ENCODE data around the gene CATSPERE.
"Not testable (repeated sequence)": the region's sequence is repeated elsewhere in the genome, so short reads cannot be mapped to it uniquely, and the experiment has no call there.

Gene CATSPERE

GRCh38 chr1:244448279-244449036, 12.6 kb upstream of the CATSPERE start:
- no peak for DNase-seq

DNA sequence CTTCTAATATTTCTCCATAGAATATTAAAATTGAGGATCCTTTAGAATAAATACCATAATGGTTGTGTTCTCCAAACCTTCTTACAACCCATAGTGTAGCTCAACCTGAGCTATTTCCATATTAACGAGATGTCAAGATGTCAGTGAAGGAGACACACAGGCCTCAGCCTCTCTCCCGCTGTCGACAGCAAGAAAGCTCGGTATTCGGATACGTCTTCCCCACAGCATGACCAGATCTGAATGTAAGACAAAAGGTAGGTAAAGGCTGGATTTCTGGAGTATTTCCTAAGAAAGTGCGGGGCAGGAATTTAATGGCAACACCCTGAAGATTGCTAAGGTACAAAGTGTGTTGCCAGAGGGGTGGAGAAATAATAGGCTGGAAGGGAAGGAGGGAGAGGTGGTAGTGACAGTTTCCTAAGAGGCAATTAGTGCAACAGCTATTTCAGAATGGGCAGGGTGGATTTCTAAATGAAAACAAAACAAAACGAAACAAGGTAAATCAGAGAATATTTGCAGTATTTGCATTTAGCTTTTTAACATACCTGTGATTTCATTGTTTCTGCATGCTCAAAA, 11.1 kb upstream of the CATSPERE start:
- DNase-seq: no peak

DNA sequence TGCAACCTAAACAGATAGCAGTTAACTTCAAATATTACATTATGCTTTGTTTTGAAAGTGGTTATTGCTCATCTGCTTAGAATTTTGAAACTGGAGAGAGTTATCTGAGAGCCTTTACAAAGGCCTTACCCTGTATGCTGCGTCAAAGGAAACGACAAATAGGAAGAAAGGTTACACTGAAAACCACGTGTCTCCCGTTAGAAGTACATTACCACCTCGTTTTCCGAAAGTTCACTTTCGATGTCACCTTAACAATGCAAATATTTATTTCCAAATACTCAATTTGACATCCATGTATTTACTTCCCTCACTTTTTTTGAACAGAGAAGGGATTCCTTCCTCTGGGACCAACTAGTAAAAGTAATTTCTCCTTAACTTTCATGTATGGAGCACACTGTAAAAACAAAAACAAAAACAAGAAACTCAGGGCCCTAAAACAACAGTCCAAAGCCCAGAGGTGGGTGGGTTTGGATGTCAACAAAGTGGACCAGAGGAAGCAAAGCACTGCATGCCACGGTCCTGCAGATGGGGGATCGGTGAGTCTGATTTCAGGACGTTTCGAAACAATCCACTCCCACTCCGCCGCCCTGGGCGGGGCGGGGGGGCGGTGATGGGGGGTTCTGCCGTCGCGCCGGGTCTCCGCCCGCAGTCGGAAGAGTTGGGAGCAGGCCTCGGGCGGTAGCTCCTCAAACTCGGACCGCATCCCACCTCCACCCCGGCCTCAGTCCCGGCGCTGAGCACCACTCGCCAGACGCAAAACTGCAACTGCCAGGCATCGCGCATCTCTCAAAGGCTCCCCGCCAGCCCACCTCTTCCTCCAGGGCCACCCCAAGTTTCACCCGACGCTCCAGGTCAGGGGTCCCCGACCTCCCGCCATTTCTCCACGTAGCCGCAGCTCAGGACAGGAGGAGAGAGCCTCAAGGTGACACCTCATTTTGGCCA, 10.2 kb upstream of the CATSPERE start:
- DNase-seq: no peak

DNA sequence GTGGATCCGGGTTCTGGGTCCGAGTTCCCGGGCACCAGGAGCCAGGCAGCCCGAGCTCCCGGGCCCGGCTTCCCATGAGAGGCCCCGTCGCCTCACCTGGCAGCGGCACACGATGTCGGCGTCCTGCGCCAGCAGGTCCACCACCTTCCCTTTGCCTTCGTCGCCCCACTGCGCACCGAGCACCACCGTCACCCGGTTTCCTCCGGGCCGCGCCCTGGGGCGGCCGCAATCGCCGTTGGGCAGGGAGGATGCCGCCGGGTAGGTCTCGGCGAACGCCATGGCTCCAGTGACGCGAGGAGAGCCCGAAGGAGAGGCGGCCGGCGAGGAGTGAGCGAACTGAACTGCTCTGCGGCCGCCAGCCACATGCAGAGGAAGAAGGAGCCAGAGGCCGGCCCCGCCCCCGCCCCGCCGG, 9.5 kb upstream of the CATSPERE start, which contains the start of gene ADSS2:
Gene ADSS2 (minus strand): TSS at position 371 of the 412 bp plus-strand sequence. CDS start 92 bp downstream, at position 279.
- no peak for DNase-seq

DNA sequence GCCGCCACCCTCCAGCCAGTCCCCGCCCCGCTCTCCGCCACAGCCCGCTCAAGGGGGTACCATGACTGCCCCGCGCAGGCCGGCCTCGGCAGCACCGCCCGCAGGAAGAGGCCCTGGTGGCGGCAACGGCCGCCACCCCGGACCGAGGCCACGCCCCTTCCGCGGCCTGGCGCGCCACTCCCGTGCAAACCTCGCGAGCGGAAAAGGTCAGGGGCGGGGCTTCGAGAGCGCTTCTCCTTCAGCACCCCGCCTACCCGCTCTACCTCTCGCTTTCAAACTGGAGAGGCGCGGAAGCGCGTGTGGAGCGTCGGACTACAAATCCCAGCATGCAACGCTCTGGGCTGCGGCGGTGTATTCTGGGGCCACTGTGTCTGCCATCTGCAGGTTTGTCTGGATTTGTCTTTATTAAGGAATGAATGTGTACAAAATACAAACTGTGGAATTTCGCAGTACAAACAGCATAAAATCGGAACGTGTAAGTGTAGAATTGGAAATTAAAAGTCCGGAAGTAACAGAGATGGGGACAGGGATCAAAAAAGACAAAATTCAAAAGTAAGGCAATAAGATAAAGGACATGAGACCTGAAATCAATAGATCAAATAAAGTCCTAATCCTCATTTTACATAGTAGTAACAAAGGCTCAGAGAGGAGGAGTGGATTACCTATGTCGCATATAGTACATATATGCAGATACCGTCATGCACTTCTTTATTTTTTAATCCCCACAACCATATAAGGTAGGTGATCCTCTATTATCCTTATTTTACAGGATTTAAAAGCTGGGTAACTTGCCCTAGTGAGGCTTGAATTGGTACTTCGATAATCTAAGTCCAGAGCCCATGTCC, 8.9 kb upstream of the CATSPERE start:
- peak; percentile 98 for DNase-seq

- DNase-seq: no peak
Observed at GRCh38 chr1:244454412-244454811, 6.7 kb upstream of the CATSPERE start.

- DNase-seq: no peak
Observed at GRCh38 chr1:244456586-244456985, 4.5 kb upstream of the CATSPERE start.

DNA sequence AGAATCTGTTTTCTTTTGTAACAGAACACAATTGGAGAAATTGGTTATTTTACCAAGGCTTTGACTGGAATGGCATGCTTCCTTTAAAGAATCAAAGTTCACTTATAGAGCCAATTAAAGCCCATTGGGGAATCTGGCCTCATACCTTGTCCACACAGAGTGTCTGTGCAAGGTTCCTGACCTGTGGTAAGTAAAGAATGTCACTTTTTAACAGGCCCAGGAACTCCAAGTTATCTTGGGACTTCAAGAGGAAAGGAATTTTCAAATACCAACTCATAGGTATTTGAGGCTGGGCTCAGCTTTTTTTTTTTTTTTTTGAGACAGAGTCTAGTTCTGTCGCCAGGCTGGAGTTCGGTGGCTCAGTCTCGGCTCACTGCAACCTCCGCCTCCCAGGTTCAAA, 2.3 kb upstream of the CATSPERE start:
- DNase-seq: no peak

DNA sequence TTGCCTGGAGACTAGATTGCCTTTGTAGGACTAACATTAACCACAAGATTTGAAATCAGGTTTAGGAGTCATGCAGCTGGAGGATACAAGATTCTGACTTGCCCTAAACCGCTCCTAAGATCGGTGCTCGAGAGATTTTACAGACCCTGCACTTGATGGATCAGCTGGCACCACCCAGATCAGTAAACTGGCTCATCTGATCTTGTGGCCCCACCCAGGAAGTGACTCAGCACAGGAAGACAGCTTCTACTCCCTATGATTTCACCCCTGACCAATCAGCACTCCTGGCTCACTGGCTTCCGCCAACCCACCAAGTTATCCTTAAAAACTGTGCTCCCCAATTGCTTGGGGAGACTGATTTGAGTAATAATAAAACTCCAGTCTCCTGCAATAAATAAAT, 876 bp upstream of the CATSPERE start:
- DNase-seq: no peak

GRCh38 chr1:244466724-244467123, 5.7 kb downstream of the CATSPERE start:
- no peak for DNase-seq

DNA sequence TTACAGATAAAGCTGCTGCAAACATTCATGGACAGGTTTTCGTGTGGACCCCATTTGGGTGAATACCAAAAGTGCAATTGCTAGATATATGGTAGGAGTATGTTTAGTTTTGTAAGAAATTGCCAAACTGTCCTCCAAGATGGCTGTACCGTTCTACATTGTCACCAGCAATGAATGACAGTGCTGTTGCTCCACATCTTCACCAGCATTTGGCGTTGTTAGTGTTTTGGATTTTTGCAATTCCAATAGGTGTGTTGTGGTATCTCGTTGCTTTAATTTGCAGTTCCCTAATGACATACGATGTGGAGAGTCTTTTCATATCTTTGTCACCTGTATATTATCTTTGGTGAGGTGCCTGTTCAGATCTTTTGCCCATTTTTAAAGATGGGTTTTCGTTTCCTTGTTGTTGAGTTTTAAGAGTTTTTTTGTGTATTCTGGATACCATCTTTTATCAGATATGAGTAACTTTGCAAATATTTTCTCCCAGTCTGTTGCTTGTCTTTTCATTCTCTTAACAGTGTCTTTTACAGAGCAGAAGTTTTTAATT, 12.1 kb downstream of the CATSPERE start:
- DNase-seq: no peak

DNA sequence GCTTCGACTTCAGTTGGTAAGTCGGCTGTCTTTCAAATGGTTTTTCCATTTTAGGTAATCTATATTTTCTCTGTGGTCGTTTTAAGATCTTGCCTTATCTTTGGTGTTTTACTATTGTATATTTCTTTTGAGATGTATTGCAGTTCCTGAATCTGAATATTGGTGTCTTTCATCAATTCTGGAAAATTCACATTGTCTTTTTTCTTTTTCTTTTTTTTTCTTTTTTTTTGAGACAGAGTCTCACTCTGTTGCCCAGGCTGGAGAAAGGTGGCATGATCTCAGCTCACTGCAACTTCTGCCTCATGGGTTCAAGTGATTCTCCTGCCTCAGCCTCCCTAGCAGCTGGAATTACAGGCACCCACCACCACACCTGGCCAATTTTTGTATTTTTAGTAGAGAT, 23.9 kb downstream of the CATSPERE start:
- not testable (repeated sequence) for DNase-seq

GRCh38 chr1:244494653-244495052, 33.6 kb downstream of the CATSPERE start:
- no peak for DNase-seq

DNA sequence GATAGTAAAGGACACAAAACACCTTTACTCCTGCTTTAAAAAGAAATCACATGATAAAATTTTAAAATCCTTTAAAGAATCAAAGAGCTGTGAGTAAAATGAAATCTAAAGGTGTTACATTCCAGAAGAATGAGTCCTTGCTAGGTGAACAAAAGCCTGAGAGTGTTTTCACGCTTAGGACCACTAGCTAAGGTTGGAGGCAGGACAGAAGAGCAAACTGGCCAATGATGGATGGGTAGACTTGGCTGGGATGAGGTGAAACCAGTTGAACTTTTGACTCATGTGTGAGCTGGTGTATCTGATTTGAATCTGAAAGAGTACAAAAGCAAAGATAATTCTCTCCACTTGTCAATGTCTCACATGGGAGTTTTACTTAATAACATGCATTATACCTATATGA, 35.1 kb downstream of the CATSPERE start:
- DNase-seq: no peak

DNA sequence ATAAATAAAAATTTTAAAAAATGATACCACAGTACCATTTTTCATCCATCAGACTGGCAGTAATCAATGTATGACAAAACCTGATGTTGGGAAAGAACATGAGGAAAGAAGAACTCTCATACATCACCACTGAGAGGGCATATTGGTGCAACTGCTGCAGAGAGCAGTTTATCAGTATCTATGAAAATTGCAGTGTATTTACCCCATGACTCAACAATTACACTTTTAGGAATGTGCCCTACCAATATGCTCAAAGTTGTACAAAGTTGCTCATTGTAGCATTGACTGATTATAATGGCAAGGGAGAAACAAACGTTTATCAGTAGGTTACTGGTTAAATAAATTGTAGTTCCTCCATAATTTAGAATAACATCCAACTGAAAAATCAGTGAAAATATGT, 36.7 kb downstream of the CATSPERE start:
- no peak for DNase-seq

GRCh38 chr1:244499484-244499883, 38.4 kb downstream of the CATSPERE start:
- not testable (repeated sequence) for DNase-seq

GRCh38 chr1:244500515-244500914, 39.4 kb downstream of the CATSPERE start:
- not testable (repeated sequence) for DNase-seq

GRCh38 chr1:244502630-244503029, 41.6 kb downstream of the CATSPERE start:
- no peak for DNase-seq

DNA sequence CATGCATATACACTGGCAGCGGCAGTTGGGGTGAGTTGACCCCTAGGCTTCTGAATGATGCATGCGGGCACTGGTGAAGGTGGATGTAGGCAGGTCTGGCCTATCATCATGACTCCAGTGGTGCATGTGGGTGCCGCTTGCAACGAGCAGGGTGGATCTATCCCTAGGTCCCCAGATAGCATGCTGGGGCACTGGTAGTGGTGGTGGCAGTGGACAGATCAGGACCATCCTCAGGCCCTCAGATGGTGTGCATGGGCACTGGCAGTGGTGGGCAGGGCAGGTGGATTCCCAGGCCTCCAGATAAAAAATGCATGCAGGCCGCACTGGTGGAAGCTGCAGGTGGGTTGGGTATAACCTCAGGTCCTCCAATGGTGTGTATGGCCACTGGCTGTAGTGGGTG, 52.4 kb downstream of the CATSPERE start:
- DNase-seq: no peak

- DNase-seq: no peak
Observed at GRCh38 chr1:244515680-244516079, 54.6 kb downstream of the CATSPERE start.

GRCh38 chr1:244536316-244536715, 75.2 kb downstream of the CATSPERE start:
- no peak for DNase-seq

- no peak for DNase-seq
Observed at GRCh38 chr1:244545511-244545910, 84.4 kb downstream of the CATSPERE start.
